Measurements from ENCODE around the gene KLRG1.

GRCh38 chr12:8968761-8969160 lies 20.6 kb upstream of the KLRG1 start:
- no peak for TF ChIP-seq CTCF (IDR thresholded peaks at IDR 0.05; ENCODE audit: poor library complexity)
- TF ChIP-seq EZH2 (IDR thresholded peaks at IDR 0.05; ENCODE audit: borderline replicate concordance), result no peak
- TF ChIP-seq EZH2phosphoT487 (IDR thresholded peaks at IDR 0.05; ENCODE audit: low read depth, severe bottlenecking, unreplicated experiment), result no peak

Data from hepatocyte (in vitro differentiated cells).